ENCODE results near the gene KCNK4.
"Not testable (repeated sequence)": the region's sequence is repeated elsewhere in the genome, so short reads cannot be mapped to it uniquely, and the experiment has no call there.

- not testable (repeated sequence) for TF ChIP-seq CTCF (conservative IDR thresholded peaks at IDR 0.05; ENCODE audit: low read depth, low read length); EZH2 (IDR thresholded peaks at IDR 0.05; ENCODE audit: borderline replicate concordance, low read depth, low read length, poor library complexity, severe bottlenecking)
Measured at GRCh38 chr11:64315667-64316526, 24.8 kb downstream of the KCNK4 start.

All from A673 (cell line).